NCI-H524 treated with DMSO at 0.1 percent for 48 hours (cell line): ENCODE results near the gene CD226.
"Not testable (repeated sequence)": the region's sequence is repeated elsewhere in the genome, so short reads cannot be mapped to it uniquely, and the experiment has no call there.

Experiments
- DNase-seq: peaks from one replicate; lab custom pipeline; 2025; lab: John Stamatoyannopoulos, UW

CD226 gene

DNA sequence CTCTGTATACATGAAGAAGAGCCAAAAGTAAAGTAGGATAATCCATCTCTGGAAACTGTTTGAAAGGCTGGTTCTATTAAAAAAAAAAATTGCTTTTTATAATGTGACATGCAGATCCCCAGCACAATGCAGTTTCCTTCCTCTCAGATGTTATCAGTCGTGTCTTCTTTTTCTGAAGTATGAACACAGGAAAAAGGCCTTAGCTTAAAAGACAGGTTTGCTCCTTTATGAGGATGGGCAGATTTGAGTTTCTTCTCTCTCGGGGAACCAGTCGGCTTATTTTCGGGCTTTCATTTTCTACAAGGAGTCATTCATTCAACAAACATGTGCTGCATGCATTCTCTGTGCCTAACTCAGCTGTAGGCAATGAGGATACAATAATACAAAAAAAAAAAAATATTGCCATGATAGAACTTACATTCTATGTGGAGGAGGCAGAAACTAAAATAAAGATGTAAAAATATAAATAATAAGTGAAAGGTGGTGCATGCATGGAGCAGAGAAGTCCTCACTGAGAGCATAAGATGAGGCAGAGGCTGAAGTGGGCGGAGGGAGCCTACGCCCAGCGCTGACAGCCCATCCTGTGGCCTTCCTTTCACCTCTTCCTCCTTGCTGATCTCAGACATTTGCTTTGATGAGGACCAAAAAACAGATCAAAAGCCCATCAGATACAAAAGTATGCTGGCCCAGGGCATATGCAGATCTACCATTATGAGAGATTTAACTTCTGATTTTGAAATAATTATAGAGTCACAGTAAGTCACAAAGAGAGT is at the start of gene CD226:
Gene CD226, minus strand, starts transcription at position 513 of the 773 bp plus-strand sequence. Its CDS starts 467 bp downstream, at position 46.
- no peak for DNase-seq

GRCh38 chr18:69996951-69997798 is 49.5 kb upstream of the CD226 start:
- no peak for DNase-seq

DNA sequence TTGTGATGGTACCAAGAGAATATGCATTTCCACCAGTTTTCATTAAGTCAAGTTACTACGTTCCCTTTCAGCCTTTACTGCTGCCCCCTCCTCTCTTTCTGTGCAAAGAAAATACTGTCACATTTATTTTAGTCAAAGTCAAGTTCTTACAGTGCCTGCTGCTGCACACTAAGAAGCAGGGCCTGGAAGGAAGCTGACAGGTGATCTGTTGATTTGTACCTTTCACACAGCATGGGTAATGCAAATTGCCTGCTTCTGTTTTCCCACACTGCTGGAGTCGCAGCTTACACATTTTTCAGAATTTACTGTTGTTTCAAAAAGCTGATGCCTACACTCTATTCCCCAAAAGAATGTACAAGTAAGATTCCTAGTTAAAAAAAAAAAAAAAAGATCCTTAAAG is 48.7 kb upstream of the CD226 start:
- no peak for DNase-seq

- DNase-seq, result no peak
Observed at GRCh38 chr18:69995774-69996173, 48.1 kb upstream of the CD226 start.

- no peak for DNase-seq
Observed at GRCh38 chr18:69992776-69993175, 45.1 kb upstream of the CD226 start.

DNA sequence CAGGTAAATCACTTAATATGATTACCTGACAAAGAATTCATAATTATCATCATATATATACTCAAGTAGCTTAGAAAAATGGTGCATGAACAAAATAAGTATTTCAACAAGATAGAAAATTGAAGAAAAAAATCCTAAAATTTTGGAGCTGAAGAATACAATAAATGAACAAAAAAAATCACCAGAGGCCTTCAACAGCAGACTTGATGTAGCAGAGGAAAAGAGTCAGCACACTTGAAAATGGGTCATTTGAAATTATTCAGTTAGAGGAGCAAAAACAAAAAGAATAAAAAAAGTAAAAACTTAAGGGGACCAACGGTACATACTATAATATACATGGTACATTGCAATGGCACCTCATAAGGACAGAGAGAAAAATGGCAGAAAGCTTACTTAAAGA is 40.2 kb upstream of the CD226 start:
- no peak for DNase-seq

- no peak for DNase-seq
Observed at GRCh38 chr18:69985239-69985638, 37.6 kb upstream of the CD226 start.

DNA sequence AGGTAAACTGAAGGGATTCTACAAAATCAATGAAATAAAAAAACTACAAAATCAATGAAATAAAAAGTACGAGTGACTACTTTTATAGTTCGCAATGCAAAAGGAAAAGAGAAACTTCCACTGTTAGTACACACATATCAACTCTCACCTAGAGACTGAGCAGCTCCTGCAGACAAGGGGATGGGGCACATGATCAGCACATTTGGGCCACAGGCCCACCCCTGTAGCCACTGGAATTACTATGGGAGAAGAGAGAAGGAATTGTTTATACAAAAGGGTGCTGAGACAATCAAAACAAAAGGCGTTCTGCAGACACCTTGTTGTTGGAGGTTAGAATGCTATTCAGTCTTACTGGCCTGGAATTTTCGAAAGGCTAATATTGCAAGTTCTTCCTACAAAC is 34.7 kb upstream of the CD226 start:
- DNase-seq, result no peak

GRCh38 chr18:69981948-69982347 is 34.3 kb upstream of the CD226 start:
- no peak for DNase-seq

DNA sequence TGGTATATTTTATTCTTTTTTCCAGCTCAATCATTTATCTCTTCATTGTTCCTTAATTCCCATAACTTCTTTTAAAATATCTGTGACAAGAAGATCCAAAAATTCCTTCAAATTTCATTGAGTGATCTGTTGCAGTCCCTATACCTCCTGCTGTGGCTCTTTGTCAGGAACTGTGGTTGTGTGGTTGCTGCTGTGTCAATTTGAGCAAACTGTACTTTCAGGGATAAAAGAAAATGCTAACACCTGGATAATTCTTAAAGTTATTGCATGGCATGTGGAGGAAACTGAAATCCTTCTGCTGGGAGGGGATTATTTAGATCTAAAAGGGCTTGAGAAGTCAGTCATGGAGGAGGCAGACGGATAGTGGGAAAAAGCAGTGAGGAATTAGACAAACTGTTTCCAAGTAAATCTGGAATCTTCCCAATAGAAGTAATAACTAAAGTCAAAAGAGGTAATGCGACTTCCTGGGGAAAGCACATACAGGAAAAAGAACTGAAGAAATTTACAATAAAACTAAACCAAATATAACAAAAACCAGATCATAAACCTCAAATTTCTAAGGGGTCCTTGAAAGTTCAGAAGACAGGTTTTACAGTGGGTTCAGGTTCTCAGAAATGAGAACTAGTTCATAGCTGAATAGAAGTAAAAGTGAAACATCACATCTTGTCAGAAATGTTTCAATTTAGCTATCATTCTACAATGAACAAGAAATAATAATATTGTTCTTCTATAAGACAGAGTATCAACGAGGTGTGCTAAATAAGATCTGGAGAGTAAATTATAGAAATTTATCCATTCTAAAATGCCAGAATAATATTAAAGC is 33.5 kb upstream of the CD226 start:
- DNase-seq, result no peak

DNA sequence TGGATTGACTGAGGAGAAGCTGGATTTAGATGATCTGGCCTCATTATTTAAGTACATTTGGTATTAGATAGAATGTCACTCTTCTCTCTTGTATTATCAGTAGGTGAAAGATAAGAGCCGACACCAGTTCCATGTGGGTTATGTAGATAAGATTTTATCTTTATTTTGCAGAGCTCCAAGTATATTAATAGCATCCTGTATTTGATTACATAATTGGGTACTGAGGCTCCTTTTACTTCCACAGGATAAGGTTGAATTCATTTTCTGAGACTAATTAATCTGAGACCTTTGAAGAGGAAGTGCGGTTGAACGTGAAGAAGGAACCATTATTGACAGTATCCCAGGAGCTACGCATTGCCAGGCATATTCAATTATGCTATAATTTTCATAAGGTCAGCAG is 32.8 kb upstream of the CD226 start:
- DNase-seq, result no peak

DNA sequence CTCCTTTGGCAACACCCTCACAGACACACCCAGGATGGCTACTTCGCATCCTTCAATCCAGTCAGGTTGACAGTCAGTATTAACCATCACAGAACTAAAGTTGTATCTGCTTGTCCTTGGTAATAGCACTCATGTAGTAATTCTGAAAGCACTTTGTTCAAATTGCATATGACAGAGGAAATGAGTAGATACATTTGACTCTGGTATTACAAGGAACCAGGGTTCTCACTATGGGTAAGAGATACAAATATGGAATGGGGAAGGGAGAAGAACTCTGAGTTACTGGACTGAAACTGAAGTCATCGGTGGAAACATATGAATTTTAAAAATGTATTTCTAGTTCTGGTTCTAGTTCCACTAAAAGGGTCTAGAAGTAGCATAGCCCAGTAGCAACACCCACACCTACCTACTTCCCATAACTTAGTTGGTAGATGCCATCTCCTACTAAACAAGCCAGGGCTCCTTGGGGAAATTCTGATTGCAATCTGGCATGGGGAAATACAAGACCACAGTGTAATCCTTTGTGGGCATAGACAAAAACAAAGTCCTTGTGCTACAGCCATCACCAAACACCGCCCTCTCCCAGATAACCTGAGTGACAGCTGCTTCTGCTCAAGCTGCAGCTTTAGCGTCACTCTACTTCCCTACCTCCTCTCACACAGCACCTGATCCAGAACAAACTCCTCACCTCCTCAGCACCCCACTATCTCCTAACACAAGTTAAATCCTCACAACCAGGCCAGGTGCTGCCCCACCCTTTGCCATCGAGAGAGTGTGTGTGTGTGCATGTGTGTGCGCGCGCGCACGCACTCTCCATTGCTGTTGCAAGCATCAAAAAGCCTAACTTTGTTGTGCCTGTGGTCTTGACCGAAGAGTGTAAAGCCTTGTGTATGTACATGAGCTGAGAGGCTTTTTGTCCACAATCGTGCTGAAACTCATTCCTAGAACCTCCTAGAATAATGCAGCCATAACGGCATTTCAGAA is 31.4 kb upstream of the CD226 start:
- DNase-seq, result no peak

DNA sequence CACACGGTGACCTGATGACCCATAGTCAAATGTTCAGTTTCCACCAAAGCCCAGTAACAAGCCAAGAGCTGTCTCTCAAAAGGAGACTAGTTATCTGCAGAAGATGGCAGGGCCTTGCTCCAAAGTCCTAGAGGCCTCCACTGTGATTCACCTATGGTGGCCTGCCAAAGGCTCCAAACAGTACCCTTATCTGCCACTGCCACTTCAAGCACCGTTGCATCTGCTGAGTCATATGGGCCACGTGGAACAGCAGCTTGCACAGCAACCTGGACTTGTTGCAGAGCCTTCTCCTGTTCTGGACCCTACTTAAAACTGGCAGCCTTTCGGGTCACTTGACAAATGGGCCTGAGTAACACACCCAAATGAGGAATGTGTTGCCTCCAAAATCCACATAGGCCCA is 27.6 kb upstream of the CD226 start:
- not testable (repeated sequence) for DNase-seq

- DNase-seq, result no peak
Observed at GRCh38 chr18:69974365-69974764, 26.7 kb upstream of the CD226 start.

GRCh38 chr18:69969491-69969890 is 21.8 kb upstream of the CD226 start:
- DNase-seq, result no peak

DNA sequence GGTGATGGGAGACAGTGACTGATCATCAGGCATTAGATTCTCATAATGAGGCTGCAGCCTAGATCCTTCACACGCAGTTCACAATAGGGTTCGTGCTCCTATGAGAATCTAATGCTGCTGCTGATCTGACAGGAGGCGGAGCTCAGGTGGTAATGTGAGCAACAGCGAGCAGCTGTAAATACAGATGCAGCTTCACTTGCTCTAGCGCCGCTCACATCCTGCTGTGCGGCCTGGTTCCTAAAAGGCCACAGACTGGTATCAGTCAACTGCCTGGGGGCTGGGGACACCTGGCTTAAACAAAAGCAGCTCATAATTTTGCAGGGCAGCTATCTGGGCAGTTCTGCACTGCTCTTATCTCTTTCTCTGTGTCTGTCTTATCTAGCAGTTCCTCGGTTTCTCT is 20.4 kb upstream of the CD226 start:
- no peak for DNase-seq

DNA sequence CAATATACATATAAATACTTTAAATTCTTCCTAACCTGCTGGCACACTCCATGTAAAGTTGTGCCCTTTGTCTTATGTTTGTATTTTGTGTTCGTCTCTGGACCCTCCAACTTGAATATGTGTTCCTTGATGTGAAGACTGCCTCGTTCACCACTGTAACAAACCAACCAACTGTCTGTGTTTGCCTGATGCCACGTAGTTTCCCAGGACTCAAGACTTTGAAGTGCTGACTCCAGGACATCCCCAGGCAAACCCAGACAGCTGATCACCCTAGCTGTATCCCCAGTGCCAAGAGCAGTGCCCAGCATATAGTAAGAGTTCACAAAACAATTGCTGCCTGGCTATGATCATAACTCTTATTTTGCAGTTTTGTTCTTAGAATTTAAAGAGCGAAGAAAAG is 15.5 kb upstream of the CD226 start:
- no peak for DNase-seq

DNA sequence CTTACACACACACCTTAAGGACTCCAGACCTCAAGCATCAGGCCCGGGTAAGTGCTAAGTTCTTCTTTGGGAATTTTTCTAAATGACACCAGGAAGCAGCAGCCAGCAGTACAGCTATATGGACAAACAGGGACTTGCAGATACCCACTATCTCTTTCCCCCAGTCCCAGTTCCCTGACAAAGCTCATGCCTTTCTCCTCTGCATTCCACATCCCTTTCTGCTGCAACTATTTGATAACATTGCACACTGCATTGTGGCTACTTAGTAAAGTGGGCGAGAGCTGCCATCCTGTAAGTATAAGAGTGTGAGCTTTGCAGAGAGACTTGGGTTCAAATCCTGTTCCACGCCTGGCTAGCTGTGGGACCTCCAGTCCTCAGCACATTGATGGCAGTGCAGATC is 14.0 kb upstream of the CD226 start:
- DNase-seq, result no peak

- DNase-seq, result no peak
Observed at GRCh38 chr18:69958422-69958821, 10.7 kb upstream of the CD226 start.

- DNase-seq, result no peak
Observed at GRCh38 chr18:69957747-69958146, 10.1 kb upstream of the CD226 start.
